Prostate gland (tissue), 2 donors: ENCODE measurements around the gene C1GALT1. TPM values are rescaled to one million over a fixed set of nuclear protein-coding genes. Genes with fewer than 3 reads are reported as not detected.

Source experiments
- DNase-seq: peaks from one replicate; pipeline ENCODE4 v3.0.0-alpha.2; 2019; ENCODE audit warnings: low spot score
- H3K27ac ChIP-seq, 2 donors: fragments of 200-600 bp; sonication (generic); 2 replicates each; pipeline ENCODE4 v1.5.1; 2017 to 2019
- H3K27me3 ChIP-seq: fragments of 200-600 bp; sonication (generic); replicated peaks from 2 replicates; pipeline ENCODE4 v1.5.1; 2019; ENCODE audit not compliant: insufficient read depth
- H3K36me3 ChIP-seq, 2 donors: fragments of 200-600 bp; sonication (generic); 1 replicate in 1 of 2; 2 replicates in 1 of 2; pipeline versions ENCODE4 v1.5.1 to v1.8.1; 2017 to 2019
- H3K4me1 ChIP-seq: fragments of 200-600 bp; sonication (generic); replicated peaks from 2 replicates; pipeline ENCODE4 v1.5.1; 2019
- H3K4me3 ChIP-seq, 2 donors: fragments of 200-600 bp; sonication (generic); 2 replicates each; pipeline ENCODE4 v1.5.1; 2017 to 2019
- H3K9me3 ChIP-seq: fragments of 200-600 bp; sonication (generic); 2 replicates; pipeline ENCODE4 v1.5.1; 2017
- POLR2A ChIP-seq: fragments of 450-650 bp; IDR thresholded peaks from one replicate; pipeline ENCODE4 v1.6.1; 2016; ENCODE audit warnings: antibody characterized with exemption, mild to moderate bottlenecking
- POLR2AphosphoS5 ChIP-seq: sonication (generic); formaldehyde crosslinking; IDR thresholded peaks from one replicate; pipeline ENCODE4 v1.6.1; 2017; ENCODE audit warnings: antibody characterized with exemption
- WGBS: methylation state at CpG from one replicate; pipeline ENCODE4 v1.1.5; 2018; 5-methylcytosine and 5-hydroxymethylcytosine counted together
- intact Hi-C: fragments of 100-400 bp; cut with DNase I; formaldehyde crosslinking; loops from one replicate; pipeline ENCODE4 v1.14.2; 2022
- total RNA-seq, 2 donors: library from RNA; depleted of rRNA; stranded (reverse); fragments of >200 nt; gene quantifications; one replicate each; pipeline ENCODE4 v1.1.0, GENCODE V29; 2016
- TF ChIP-seq, protein P1 (sequence below), 4 experiments: fragments of 200-600 bp in 2 of 4; fragments of 450-650 bp in 2 of 4; sonication (generic) in 2 of 4; IDR thresholded peaks; 1 replicate in 3 of 4; 2 replicates in 1 of 4; pipeline ENCODE4 v1.5.1; 2016 to 2019; ENCODE audit warnings: antibody characterized with exemption in 4 of 4, mild to moderate bottlenecking in 2 of 4, moderate library complexity in 2 of 4

C1GALT1 gene
- total RNA-seq, 2 donors from 2014 or later, result 16.1 to 16.8 TPM

DNA sequence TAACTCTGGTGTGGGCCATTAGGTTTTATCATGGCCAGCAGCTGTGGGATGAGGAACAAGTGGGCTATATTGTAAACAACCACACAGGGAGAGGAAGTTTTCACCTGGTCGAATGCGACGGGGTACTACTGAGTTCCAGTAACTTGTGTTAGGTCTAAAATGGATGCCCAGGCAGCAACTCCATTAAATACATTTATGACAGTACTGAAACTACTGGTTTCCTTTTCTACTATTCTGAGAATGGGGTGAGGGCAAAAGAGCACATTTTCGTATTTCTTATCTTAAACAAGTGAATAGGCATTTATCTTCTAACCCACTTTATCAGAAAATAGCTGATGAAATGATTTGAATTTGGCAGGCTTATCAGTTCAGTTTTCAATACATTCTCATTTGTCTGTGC, 109.7 kb downstream of the C1GALT1 start:
- intact Hi-C loops, result no loop called here
- no peak for DNase-seq
- H3K36me3 ChIP-seq, result no peaks in the 10 kb centered on the region
- WGBS, result 81% methylated on average over 4 of the region's 4 CpGs
- H3K4me1 ChIP-seq, result no peaks in the 10 kb centered on the region
- no peak overlapping the region for H3K4me3 ChIP-seq
- H3K27me3 ChIP-seq, result no peaks in the 10 kb centered on the region
- H3K27ac ChIP-seq, result no peak overlapping the region
- TF ChIP-seq, protein P1, sequence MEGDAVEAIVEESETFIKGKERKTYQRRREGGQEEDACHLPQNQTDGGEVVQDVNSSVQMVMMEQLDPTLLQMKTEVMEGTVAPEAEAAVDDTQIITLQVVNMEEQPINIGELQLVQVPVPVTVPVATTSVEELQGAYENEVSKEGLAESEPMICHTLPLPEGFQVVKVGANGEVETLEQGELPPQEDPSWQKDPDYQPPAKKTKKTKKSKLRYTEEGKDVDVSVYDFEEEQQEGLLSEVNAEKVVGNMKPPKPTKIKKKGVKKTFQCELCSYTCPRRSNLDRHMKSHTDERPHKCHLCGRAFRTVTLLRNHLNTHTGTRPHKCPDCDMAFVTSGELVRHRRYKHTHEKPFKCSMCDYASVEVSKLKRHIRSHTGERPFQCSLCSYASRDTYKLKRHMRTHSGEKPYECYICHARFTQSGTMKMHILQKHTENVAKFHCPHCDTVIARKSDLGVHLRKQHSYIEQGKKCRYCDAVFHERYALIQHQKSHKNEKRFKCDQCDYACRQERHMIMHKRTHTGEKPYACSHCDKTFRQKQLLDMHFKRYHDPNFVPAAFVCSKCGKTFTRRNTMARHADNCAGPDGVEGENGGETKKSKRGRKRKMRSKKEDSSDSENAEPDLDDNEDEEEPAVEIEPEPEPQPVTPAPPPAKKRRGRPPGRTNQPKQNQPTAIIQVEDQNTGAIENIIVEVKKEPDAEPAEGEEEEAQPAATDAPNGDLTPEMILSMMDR (IDR thresholded peaks at IDR 0.05), result no peak
- TF ChIP-seq POLR2AphosphoS5, result no peak
- no peak for TF ChIP-seq POLR2A
- H3K9me3 ChIP-seq, result no peaks in the 10 kb centered on the region

DNA sequence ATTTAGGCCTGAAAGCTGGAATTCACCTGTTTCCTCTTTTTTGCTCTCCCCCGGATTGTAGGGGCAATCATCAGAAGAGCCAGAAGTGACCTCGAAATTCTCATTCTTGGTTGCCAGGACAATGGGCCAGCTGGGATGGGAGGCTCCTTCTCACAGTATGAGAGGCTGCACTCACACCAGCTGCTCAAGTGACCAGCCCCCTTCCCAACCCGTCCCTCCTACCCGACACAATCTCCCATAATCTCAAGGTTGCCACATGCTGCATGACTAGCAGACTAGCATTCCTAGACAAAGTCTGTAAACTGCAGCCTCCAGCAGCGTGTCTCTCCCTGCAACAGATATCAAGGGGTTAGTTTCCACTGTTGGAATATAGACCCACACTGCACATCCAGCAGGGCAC, 110.3 kb downstream of the C1GALT1 start:
- intact Hi-C loops, result no loop called here

DNA sequence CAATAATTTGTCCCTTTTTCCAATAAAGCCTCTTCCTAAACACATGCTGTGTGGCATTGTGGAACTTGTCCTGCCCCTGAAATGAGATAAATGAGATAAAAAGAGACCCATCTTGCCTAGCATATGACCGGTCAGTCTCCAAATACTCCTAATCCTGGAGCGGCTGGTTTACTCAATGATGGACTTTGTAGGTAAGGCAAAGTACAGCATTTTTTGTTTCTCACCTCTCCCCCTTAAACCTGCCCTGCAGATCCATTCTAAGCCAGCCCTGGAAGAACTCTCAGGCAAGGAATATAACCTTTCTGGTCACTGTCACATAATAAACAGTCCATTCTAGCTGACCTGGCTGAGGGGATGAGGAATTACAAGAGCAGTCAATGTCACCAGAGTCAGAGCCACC, 110.7 kb downstream of the C1GALT1 start:
- no peak for DNase-seq
- TF ChIP-seq POLR2A (no peak), POLR2AphosphoS5 (no peak)
- TF ChIP-seq, protein P1 (IDR thresholded peaks at IDR 0.05), result no peak
- H3K4me1 ChIP-seq, result no peaks in the 10 kb centered on the region
- H3K9me3 ChIP-seq, result no peaks in the 10 kb centered on the region
- H3K27me3 ChIP-seq, result no peaks in the 10 kb centered on the region
- H3K4me3 ChIP-seq, result no peak overlapping the region
- 100% methylated on average over 2 of the region's 2 CpGs for WGBS
- H3K36me3 ChIP-seq, result no peaks in the 10 kb centered on the region
- intact Hi-C loops, result no loop called here
- no peak overlapping the region for H3K27ac ChIP-seq

More for the DNA sequence above, 110.3 kb downstream of the C1GALT1 start:
- 82% methylated on average over 5 of the region's 5 CpGs for WGBS
- H3K36me3 ChIP-seq, result no peaks in the 10 kb centered on the region
- no peaks in the 10 kb centered on the region for H3K4me1 ChIP-seq
- TF ChIP-seq POLR2A, result no peak
- no peak for TF ChIP-seq POLR2AphosphoS5
- TF ChIP-seq, protein P1 (IDR thresholded peaks at IDR 0.05), result no peak
- H3K9me3 ChIP-seq, result no peaks in the 10 kb centered on the region
- DNase-seq, result no peak
- no peak overlapping the region for H3K27ac ChIP-seq
- no peaks in the 10 kb centered on the region for H3K27me3 ChIP-seq
- no peak overlapping the region for H3K4me3 ChIP-seq

DNA sequence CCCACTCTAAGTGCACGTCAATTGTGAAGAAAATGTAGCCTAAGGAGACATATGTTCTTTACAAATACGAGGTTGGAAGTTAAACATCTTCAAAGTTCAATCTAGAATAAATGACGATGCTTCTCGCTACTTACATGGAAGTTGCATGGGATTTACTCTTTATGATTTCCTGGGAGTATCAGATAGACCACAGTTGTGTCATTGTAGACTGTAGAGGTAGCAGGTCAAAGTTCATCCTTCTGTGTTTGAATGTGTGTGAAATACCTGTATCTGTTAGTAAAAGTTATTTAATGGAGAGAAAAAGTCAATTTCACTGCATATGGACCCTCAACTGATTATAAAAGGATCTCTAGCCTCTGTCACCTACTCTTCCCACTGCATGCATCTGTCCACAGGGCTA, 112.6 kb downstream of the C1GALT1 start:
- no peak for DNase-seq
- TF ChIP-seq, protein P1 (IDR thresholded peaks at IDR 0.05), result no peak
- no peak for TF ChIP-seq POLR2AphosphoS5
- no peak for TF ChIP-seq POLR2A
- intact Hi-C loops, result no loop called here
- WGBS, result 79% methylated on average over 4 of the region's 4 CpGs
- no peaks in the 10 kb centered on the region for H3K4me1 ChIP-seq
- no peak overlapping the region for H3K27ac ChIP-seq
- H3K9me3 ChIP-seq, result no peaks in the 10 kb centered on the region
- H3K27me3 ChIP-seq, result no peaks in the 10 kb centered on the region
- no peaks in the 10 kb centered on the region for H3K36me3 ChIP-seq
- no peak overlapping the region for H3K4me3 ChIP-seq
